ENCODE measurements around the gene TM4SF4.

The TM4SF4 gene

DNA sequence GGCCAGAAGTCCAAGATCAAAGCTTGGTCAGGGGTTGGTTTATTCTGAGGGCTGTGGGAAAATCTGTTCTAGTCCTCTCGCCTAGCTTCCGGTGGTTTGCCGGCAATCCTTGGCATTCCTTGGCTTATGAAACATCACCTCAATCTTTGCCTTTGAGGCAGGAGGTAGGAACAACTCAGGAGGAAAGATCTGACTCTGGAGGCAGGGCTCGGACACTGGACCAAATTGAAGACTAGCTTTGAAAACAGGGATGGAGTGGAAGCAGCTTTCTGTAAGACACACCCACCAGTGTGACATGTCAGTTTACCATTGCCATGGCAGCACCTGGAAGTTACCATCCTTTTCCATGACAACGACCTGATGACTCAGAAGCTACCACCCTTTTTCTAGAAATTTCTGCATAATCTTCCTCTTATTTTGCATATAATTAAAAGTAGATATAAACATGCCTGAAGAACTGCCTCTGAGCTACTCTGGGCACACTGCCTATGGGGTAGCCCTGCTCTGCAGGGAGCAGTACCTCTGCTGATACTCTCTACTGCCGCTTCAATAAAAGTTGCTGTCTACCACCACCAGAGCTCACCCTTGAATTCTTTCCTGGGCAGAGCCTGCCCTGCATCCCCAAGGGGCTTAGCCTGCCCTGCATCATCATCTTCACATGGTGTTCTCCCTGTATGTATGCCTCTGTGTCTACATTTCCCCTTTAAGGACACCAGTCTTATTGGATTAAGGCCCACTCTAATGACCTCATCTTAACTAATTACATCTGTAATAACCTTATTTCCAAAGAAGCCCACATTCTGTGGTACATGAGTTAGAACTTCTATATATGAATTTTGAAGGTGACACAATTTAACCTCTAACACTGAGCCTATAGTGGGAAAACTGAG, 38.3 kb upstream of the TM4SF4 start:
- H3K27me3 ChIP-seq (ENCODE audit: insufficient read depth, low read depth, severe bottlenecking): no peaks in the 10 kb centered on the region
- no peaks in the 10 kb centered on the region for H3K36me3 ChIP-seq
- no peak overlapping the region for H3K4me3 ChIP-seq (ENCODE audit: low read depth, low read length)
- TF ChIP-seq, protein P1, sequence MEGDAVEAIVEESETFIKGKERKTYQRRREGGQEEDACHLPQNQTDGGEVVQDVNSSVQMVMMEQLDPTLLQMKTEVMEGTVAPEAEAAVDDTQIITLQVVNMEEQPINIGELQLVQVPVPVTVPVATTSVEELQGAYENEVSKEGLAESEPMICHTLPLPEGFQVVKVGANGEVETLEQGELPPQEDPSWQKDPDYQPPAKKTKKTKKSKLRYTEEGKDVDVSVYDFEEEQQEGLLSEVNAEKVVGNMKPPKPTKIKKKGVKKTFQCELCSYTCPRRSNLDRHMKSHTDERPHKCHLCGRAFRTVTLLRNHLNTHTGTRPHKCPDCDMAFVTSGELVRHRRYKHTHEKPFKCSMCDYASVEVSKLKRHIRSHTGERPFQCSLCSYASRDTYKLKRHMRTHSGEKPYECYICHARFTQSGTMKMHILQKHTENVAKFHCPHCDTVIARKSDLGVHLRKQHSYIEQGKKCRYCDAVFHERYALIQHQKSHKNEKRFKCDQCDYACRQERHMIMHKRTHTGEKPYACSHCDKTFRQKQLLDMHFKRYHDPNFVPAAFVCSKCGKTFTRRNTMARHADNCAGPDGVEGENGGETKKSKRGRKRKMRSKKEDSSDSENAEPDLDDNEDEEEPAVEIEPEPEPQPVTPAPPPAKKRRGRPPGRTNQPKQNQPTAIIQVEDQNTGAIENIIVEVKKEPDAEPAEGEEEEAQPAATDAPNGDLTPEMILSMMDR (IDR thresholded peaks at IDR 0.05; ENCODE audit: low read depth, low read length): no peak
- H3K27ac ChIP-seq: no peak overlapping the region
- DNase-seq: no peak
- H3K9me3 ChIP-seq (ENCODE audit: severe bottlenecking): no peaks in the 10 kb centered on the region

DNA sequence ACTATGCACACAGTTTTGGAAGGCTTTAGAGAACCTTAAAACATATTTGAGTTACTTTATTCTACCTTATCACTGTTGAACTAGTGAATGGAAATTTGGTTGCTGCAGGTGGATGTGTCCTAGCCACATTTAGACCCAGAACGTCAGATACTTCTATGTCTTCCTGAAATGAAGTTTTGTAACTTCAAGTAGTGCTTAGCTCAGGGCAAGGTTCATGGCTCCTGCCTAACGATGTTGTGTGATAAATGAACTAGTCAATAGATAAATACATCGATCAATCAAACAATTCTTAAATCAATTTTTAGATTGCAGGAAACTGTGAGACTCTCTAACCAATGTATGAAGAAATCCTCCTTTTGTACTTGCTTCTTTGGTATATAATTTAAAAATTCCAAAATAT, 37.2 kb upstream of the TM4SF4 start:
- no peaks in the 10 kb centered on the region for H3K36me3 ChIP-seq
- no peak for DNase-seq
- TF ChIP-seq, protein P1 (IDR thresholded peaks at IDR 0.05; ENCODE audit: low read depth, low read length): no peak

GRCh38 chr3:149437710-149438109, 36.8 kb upstream of the TM4SF4 start:
- TF ChIP-seq, protein P1 (IDR thresholded peaks at IDR 0.05; ENCODE audit: low read depth, low read length): no peak
- Histone ChIP-seq H3K36me3 (no peaks in the 10 kb centered on the region), H3K4me3 (ENCODE audit: low read depth, low read length) (no peak overlapping the region), H3K9me3 (ENCODE audit: severe bottlenecking) (no peaks in the 10 kb centered on the region), H3K27ac (no peak overlapping the region), H3K27me3 (ENCODE audit: insufficient read depth, low read depth, severe bottlenecking) (no peaks in the 10 kb centered on the region)
- no peak for DNase-seq

More for the DNA sequence above, 37.2 kb upstream of the TM4SF4 start:
- Histone ChIP-seq H3K27ac (no peak overlapping the region), H3K27me3 (ENCODE audit: insufficient read depth, low read depth, severe bottlenecking) (no peaks in the 10 kb centered on the region), H3K4me3 (ENCODE audit: low read depth, low read length) (no peak overlapping the region), H3K9me3 (ENCODE audit: severe bottlenecking) (no peaks in the 10 kb centered on the region)

DNA sequence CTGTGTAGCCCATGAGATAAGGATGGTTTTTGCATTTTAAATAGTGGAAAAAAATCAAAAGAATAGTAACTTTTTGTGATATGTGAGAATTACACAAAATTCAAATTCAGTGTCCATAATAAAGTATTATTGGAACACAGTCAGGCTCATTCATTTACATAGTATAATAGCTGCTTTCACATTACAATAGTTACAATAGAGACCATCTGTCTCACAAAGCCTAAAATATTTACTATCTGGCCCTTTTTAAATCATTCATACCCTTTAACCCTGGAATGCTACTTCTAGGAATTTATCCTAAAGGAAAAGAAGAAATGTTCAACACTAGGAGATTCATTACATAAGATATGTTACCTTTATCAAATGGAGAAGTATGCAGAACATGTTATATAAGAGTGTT, 35.5 kb upstream of the TM4SF4 start:
- Histone ChIP-seq H3K4me3 (ENCODE audit: low read depth, low read length) (no peak overlapping the region), H3K27ac (no peak overlapping the region), H3K9me3 (ENCODE audit: severe bottlenecking) (no peaks in the 10 kb centered on the region), H3K36me3 (no peaks in the 10 kb centered on the region), H3K27me3 (ENCODE audit: insufficient read depth, low read depth, severe bottlenecking) (no peaks in the 10 kb centered on the region)
- no peak for DNase-seq
- TF ChIP-seq, protein P1 (IDR thresholded peaks at IDR 0.05; ENCODE audit: low read depth, low read length): no peak

DNA sequence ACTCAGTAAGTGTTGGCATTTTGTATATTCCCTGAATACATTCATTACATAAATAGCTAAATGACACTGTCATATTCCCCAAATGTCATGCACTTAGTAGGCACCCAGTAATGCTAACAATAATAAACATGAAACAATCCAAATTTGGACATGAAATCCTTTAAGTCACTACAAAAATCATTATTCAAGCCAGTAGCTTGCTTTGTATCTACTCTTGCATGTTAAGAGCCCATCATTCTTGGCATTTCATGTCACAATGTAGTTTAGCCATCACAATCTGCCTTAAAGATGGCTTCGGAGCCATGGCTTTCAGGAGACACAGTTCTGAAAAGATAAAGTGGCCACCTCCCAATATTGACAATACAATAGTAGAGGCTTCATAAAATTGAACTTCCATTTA, 32.9 kb upstream of the TM4SF4 start:
- Histone ChIP-seq H3K9me3 (ENCODE audit: severe bottlenecking) (no peaks in the 10 kb centered on the region), H3K27ac (no peak overlapping the region), H3K4me3 (ENCODE audit: low read depth, low read length) (no peak overlapping the region), H3K36me3 (no peaks in the 10 kb centered on the region), H3K27me3 (ENCODE audit: insufficient read depth, low read depth, severe bottlenecking) (no peaks in the 10 kb centered on the region)
- TF ChIP-seq, protein P1 (IDR thresholded peaks at IDR 0.05; ENCODE audit: low read depth, low read length): no peak
- DNase-seq: no peak
